Cortex of kidney (tissue), 1 donor: ENCODE results near the gene SAP30BP.

Source experiments
- DNase-seq: peaks from one replicate; lab custom pipeline; 2025; lab: John Stamatoyannopoulos, UW

SAP30BP gene

DNA sequence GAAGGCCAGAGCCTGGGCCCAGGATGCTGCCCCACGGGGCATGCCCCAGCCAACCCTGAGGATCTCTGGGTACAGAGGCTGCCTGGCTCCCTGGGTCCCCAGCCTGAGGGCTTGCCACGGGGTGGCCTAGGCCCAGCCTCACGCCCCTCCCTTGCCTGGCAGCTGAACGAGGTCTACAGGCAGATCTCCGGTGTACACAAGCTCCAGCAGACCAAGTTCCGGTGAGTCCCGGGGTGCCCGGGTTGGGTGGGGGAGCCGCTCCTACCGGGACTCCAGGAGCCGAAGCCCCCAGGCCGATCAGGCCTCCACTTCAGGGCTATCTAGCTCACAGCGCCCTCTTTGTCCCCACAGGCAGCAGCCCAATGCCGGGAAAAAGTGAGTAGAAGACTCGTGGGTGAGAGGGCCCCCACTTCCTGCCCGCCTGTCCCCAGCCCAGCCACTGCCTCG is 73.5 kb downstream of the SAP30BP start:
- no peak for DNase-seq

DNA sequence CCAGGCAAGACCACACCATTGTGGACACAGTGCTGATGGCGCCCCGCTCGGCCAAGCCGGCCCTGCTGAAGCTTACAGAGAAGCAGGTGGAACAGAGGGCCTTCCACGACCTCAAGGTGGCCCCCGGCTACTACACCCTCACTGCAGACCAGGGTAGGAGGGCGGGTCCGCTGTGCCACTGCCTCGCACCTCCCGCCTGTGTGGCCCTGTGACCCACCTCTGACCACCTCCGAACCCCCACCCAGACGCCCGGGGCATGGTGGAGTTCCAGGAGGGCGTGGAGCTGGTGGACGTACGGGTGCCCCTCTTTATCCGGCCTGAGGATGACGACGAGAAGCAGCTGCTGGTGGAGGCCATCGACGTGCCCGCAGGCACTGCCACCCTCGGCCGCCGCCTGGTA is 75.2 kb downstream of the SAP30BP start:
- no peak for DNase-seq

DNA sequence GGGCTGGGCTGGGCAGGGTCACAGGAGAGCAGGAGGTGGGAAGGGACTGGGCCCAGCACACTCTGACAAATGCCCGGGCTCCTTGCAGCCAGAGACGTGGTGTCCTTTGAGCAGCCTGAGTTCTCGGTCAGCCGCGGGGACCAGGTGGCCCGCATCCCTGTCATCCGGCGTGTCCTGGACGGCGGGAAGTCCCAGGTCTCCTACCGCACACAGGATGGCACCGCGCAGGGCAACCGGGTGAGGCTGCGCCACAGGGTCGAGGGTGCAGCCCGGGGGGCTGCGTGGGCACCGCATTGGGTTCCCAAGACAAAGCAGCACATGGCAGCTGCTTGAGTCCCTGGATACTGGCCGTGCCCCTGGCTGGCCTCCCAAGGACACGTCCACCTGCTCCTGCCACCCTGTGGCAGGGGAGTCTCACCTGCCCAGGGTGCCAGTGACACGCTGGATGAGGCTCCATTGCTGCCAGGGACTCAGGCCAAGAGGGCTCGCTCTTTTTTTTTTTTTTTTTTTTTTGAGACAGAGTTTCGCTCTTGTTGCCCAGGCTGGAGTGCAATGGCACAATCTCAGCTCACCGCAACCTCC is 76.6 kb downstream of the SAP30BP start:
- DNase-seq, result no peak

DNA sequence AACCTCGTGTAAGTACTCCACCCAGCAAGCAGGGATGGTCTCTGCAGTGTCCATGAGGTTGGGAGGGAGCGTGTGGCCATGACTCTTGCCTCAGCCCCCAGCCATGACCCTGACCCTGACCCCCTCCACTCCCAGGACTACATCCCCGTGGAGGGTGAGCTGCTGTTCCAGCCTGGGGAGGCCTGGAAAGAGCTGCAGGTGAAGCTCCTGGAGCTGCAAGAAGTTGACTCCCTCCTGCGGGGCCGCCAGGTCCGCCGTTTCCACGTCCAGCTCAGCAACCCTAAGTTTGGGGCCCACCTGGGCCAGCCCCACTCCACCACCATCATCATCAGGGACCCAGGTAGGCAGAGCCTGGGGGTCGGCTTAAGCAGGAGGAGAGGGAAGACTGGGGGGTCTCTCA is 81.6 kb downstream of the SAP30BP start:
- DNase-seq, result no peak

- DNase-seq, result no peak
These were observed 82.6 kb downstream of the SAP30BP start for GRCh38 chr17:75749545-75750389.

GRCh38 chr17:75750661-75751423 is 83.7 kb downstream of the SAP30BP start:
- DNase-seq, result no peak

- DNase-seq, result no peak
These were observed 84.7 kb downstream of the SAP30BP start for GRCh38 chr17:75751676-75752404.

DNA sequence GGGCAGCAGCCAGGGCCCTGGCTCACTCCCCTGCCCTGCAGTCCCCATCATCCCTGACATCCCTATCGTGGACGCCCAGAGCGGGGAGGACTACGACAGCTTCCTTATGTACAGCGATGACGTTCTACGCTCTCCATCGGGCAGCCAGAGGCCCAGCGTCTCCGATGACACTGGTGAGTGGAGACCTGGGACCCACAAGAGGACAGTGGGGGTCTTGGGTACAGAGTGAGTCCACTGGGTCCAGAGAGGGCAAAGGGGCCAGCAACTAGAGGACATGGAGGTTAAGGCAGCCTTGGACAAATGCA is 85.2 kb downstream of the SAP30BP start:
- DNase-seq, result no peak

GRCh38 chr17:75752802-75753513 is 85.8 kb downstream of the SAP30BP start:
- DNase-seq, result no peak

DNA sequence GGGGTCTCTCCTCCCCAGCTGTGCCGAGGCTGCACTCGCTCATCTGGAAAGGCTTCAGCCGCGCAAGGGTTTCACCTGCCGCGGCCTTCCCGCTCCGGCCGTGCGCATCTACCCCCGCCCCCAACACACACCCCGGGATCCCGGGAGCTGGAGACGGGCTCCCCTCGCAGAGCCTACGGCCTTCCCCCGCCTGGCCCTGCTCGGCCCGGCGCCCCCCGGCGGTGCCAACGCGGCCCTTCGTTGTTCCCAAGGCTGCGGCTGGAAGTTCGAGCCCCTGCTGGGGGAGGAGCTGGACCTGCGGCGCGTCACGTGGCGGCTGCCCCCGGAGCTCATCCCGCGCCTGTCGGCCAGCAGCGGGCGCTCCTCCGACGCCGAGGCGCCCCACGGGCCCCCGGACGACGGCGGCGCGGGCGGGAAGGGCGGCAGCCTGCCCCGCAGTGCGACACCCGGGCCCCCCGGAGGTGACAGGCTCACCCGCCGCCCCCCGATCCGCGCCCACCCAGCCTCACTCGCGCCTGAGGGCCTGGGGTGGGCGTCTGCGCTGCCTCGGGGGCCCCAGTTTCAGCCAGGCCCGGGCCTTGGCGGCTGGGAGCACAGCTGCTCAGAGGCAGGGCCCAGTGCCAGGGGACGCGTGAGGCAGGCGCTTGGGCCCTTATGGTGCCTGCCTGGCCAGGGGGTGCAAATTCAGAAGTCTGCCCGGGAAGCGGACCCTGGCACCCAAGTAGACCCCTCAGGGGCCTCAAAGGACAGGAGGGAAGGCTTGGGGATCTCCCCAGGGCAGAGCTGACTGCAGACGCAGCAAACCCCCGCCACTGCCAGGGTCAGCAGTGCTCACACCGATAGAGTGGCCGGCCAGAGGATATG is 86.6 kb downstream of the SAP30BP start:
- DNase-seq, result no peak

GRCh38 chr17:75754378-75755204 is 87.5 kb downstream of the SAP30BP start:
- no peak for DNase-seq

- no peak for DNase-seq
These were observed 88.2 kb downstream of the SAP30BP start for GRCh38 chr17:75755205-75755901.

- DNase-seq, result no peak
These were observed 88.9 kb downstream of the SAP30BP start for GRCh38 chr17:75755990-75756389.

- DNase-seq, result no peak
These were observed 89.4 kb downstream of the SAP30BP start for GRCh38 chr17:75756451-75757085.

DNA sequence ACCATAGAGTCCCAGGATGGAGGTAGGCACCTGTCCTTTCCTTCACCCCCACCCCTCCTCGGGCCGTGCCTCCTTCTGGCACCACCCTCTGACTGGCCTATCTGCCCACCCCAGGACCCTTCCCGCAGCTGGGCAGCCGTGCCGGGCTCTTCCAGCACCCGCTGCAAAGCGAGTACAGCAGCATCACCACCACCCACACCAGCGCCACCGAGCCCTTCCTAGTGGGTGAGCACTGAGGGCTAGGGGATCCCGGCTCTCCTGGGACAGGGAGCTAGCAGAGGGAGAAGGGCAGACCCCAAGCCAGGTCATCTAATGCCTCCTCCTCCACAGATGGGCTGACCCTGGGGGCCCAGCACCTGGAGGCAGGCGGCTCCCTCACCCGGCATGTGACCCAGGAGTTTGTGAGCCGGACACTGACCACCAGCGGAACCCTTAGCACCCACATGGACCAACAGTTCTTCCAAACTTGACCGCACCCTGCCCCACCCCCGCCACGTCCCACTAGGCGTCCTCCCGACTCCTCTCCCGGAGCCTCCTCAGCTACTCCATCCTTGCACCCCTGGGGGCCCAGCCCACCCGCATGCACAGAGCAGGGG is 90.0 kb downstream of the SAP30BP start:
- DNase-seq, result no peak
